Smooth muscle cell (in vitro differentiated cells): Measurements from ENCODE around the gene ZNF804B. TPM values are rescaled to one million over a fixed set of nuclear protein-coding genes. Genes with fewer than 3 reads are reported as not detected.

ENCODE experiments used
- DNase-seq: peaks from one replicate; lab custom pipeline; 2025; ENCODE audit not compliant: unreplicated experiment; lab: John Stamatoyannopoulos, UW
- H2AFZ ChIP-seq: fragments of 200-600 bp; sonication (generic); 2 replicates; pipeline ENCODE4 v1.6.0; 2016; ENCODE audit warnings: antibody characterized with exemption, low read depth, mild to moderate bottlenecking
- H3F3A ChIP-seq: fragments of 200-600 bp; sonication (generic); 2 replicates; pipeline ENCODE4 v1.6.0; 2017; ENCODE audit warnings: antibody characterized with exemption, low read depth
- H3K27ac ChIP-seq: fragments of 200-600 bp; sonication (generic); 2 replicates; pipeline ENCODE4 v1.5.1; 2016; ENCODE audit warnings: low read depth, mild to moderate bottlenecking
- H3K27me3 ChIP-seq: fragments of 200-600 bp; sonication (generic); 2 replicates; pipeline ENCODE4 v1.6.1; 2016; ENCODE audit warnings: low read depth, mild to moderate bottlenecking
- H3K36me3 ChIP-seq: fragments of 200-600 bp; sonication (generic); 2 replicates; pipeline ENCODE4 v1.5.1; 2016; ENCODE audit warnings: low read depth
- H3K4me1 ChIP-seq: fragments of 200-600 bp; sonication (generic); 2 replicates; pipeline ENCODE4 v1.5.1; 2016; ENCODE audit warnings: low read depth
- H3K4me2 ChIP-seq: fragments of 200-600 bp; sonication (generic); 2 replicates; pipeline ENCODE4 v1.6.0; 2016; ENCODE audit warnings: mild to moderate bottlenecking
- H3K4me3 ChIP-seq: fragments of 200-600 bp; sonication (generic); 2 replicates; pipeline ENCODE4 v1.5.1; 2016; ENCODE audit warnings: mild to moderate bottlenecking
- H3K79me2 ChIP-seq: fragments of 200-600 bp; sonication (generic); 2 replicates; pipeline ENCODE4 v1.6.0; 2016; ENCODE audit warnings: low read depth, mild to moderate bottlenecking
- H3K9ac ChIP-seq: fragments of 200-600 bp; sonication (generic); 2 replicates; pipeline ENCODE4 v1.6.0; 2016; ENCODE audit warnings: low read depth
- H3K9me3 ChIP-seq: fragments of 200-600 bp; sonication (generic); replicated peaks from 2 replicates; pipeline ENCODE4 v1.5.1; 2016; ENCODE audit warnings: low read depth
- H4K20me1 ChIP-seq: fragments of 200-600 bp; sonication (generic); 2 replicates; pipeline ENCODE4 v1.6.0; 2016; ENCODE audit warnings: low read depth
- CTCF ChIP-seq: fragments of 200-600 bp; sonication (generic); IDR thresholded peaks from 2 replicates; pipeline ENCODE4 v1.5.1; 2017; ENCODE audit warnings: borderline replicate concordance, mild to moderate bottlenecking, antibody characterized with exemption; ENCODE audit not compliant: insufficient read depth, poor library complexity, severe bottlenecking
- WGBS: methylation state at CpG from one replicate; pipeline ENCODE4 v1.1.7; 2016; ENCODE audit warnings: low lambda C conversion rate; 5-methylcytosine and 5-hydroxymethylcytosine counted together
- polyA plus RNA-seq: library from polyadenylated mRNA; unstranded; fragments of >200 nt; fragmentation: Nextera tagmentation; extraction: Ambion mirVana; gene quantifications from 2 replicates; pipeline ENCODE4 v1.2.1, GENCODE V29; 2016
- total RNA-seq: library from RNA; depleted of rRNA; stranded (reverse); fragments of >200 nt; gene quantifications from 2 replicates; pipeline ENCODE4 v1.2.3, GENCODE V29; 2014

Gene ZNF804B
- total and polyA plus RNA-seq, 2 experiments from 2014 or later, result not detected

DNA sequence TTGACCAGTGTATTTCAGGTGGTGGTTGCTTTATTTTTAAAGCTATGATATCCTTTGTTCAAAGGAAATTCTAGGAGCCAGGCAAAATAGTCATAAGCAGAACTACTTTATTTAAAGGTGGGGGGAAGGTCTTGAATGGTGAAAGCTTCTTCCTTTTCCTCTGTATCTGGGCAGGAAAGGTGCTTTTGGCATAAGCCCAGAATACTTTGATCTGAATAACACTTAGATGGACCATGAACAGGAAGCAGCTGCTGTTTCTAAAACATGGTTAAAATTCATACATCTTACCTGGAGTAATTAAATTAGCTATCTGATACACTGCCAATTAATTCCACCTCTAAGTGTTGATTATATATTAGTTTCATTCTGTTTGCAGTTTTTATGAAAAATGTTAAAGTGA is 13.3 kb downstream of the ZNF804B start:
- H3K4me2 ChIP-seq, result no peak overlapping the region
- H3K27ac ChIP-seq, result no peak overlapping the region
- no peaks in the 10 kb centered on the region for H3K9me3 ChIP-seq
- H3K27me3 ChIP-seq, result no peaks in the 10 kb centered on the region
- H2AFZ ChIP-seq, result no peak overlapping the region
- H3K9ac ChIP-seq, result no peak overlapping the region
- no peak for DNase-seq
- no peaks in the 10 kb centered on the region for H3K4me1 ChIP-seq
- no peaks in the 10 kb centered on the region for H4K20me1 ChIP-seq
- no peaks in the 10 kb centered on the region for H3K36me3 ChIP-seq
- H3K79me2 ChIP-seq, result no peaks in the 10 kb centered on the region
- no peak overlapping the region for H3K4me3 ChIP-seq
- H3F3A ChIP-seq, result no peaks in the 10 kb centered on the region
- TF ChIP-seq CTCF, result no peak

DNA sequence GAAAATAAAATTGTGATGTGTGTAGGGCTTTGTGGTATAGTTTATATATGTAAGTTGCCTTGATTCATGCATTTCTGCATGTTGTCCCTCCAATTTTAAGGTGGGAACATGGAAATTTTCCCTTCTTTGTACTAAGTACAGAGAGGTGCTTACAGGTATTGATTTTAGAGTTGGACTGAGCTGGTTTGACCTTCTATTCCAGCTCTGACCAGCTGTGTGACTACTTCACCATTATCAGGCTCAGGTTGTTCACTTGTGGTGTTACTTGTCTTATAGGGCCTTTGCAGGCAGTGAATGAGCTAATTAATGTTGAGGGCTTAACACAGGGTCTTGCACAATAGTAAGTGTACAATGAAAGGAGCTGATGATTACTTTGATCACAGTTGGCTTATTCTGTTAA is 16.3 kb downstream of the ZNF804B start:
- no peaks in the 10 kb centered on the region for H4K20me1 ChIP-seq
- H3K27me3 ChIP-seq, result no peaks in the 10 kb centered on the region
- H2AFZ ChIP-seq, result no peak overlapping the region
- H3F3A ChIP-seq, result no peaks in the 10 kb centered on the region
- no peak for TF ChIP-seq CTCF
- no peak overlapping the region for H3K9ac ChIP-seq
- H3K27ac ChIP-seq, result no peak overlapping the region
- no peaks in the 10 kb centered on the region for H3K9me3 ChIP-seq
- H3K4me1 ChIP-seq, result no peaks in the 10 kb centered on the region
- H3K36me3 ChIP-seq, result no peaks in the 10 kb centered on the region
- H3K4me3 ChIP-seq, result no peak overlapping the region
- H3K79me2 ChIP-seq, result no peaks in the 10 kb centered on the region
- no peak for DNase-seq
- H3K4me2 ChIP-seq, result no peak overlapping the region

GRCh38 chr7:88787777-88788176 is 28.3 kb downstream of the ZNF804B start:
- Histone ChIP-seq H3K27ac (no peak overlapping the region), H3K4me2 (no peak overlapping the region), H3K9me3 (no peaks in the 10 kb centered on the region), H2AFZ (no peak overlapping the region), H3K79me2 (no peaks in the 10 kb centered on the region), H3K27me3 (no peaks in the 10 kb centered on the region), H3F3A (no peaks in the 10 kb centered on the region), H3K4me1 (no peaks in the 10 kb centered on the region), H3K36me3 (no peaks in the 10 kb centered on the region), H4K20me1 (no peaks in the 10 kb centered on the region), H3K4me3 (no peak overlapping the region), H3K9ac (no peak overlapping the region)
- WGBS, result 83% methylated on average over 2 of the region's 2 CpGs
- TF ChIP-seq CTCF, result no peak
- no peak for DNase-seq

- DNase-seq, result no peak
- no peaks in the 10 kb centered on the region for H3K9me3 ChIP-seq
- 86% methylated on average over 2 of the region's 2 CpGs for WGBS
These were observed 30.1 kb downstream of the ZNF804B start for GRCh38 chr7:88789480-88790064.

More at GRCh38 chr7:88789480-88790064, 30.1 kb downstream of the ZNF804B start:
- Histone ChIP-seq H3K4me3 (no peak overlapping the region), H2AFZ (no peak overlapping the region), H3K79me2 (no peaks in the 10 kb centered on the region), H3K27ac (no peak overlapping the region), H3F3A (no peaks in the 10 kb centered on the region), H3K4me1 (no peaks in the 10 kb centered on the region), H3K9ac (no peak overlapping the region), H4K20me1 (no peaks in the 10 kb centered on the region), H3K27me3 (no peaks in the 10 kb centered on the region), H3K36me3 (no peaks in the 10 kb centered on the region), H3K4me2 (no peak overlapping the region)
- TF ChIP-seq CTCF, result peak; percentile 70
